H1 (cell line): ENCODE data around the gene BGN.

Experiments used
- BCL11A ChIP-seq, 2 experiments: IDR thresholded peaks; one replicate each; pipeline ENCODE4 v1.6.1; 2011; ENCODE audit warnings: low read depth in 2 of 2, low read length in 2 of 2, mild to moderate bottlenecking in 2 of 2
- BRCA1 ChIP-seq: IDR thresholded peaks from 2 replicates; pipeline ENCODE4 v1.6.1; 2012; ENCODE audit warnings: low read depth, low read length, improper control_type of control experiment
- CTCF ChIP-seq, 3 experiments: IDR thresholded peaks; 1 replicate in 2 of 3; 2 replicates in 1 of 3; pipeline versions ENCODE4 v1.5.1 to v1.6.1; 2011; ENCODE audit warnings: low read length in 3 of 3, mild to moderate bottlenecking in 3 of 3, inconsistent platforms in 2 of 3, low read depth in 1 of 3, moderate library complexity in 1 of 3; ENCODE audit not compliant: insufficient read depth in 1 of 3; ENCODE audit errors: control extremely low read depth in 1 of 3
- EZH2 ChIP-seq: fragments of 200-600 bp; sonication (generic); IDR thresholded peaks from 2 replicates; pipeline ENCODE4 v1.7.1; 2012; ENCODE audit warnings: low read depth, mild to moderate bottlenecking, moderate library complexity, low read length, inconsistent platforms; ENCODE audit not compliant: severe bottlenecking
- MAFK ChIP-seq: IDR thresholded peaks from 2 replicates; pipeline ENCODE4 v1.6.1; 2012; ENCODE audit warnings: low read depth, mild to moderate bottlenecking, improper control_type of control experiment, low read length
- POLR2AphosphoS5 ChIP-seq: IDR thresholded peaks from 2 replicates; pipeline ENCODE4 v1.6.1; 2011; ENCODE audit warnings: low read depth, low read length
- RNF2 ChIP-seq: fragments of 200-900, 300-1000 bp; sonication (generic); IDR thresholded peaks from 2 replicates; pipeline ENCODE4 v1.7.1; 2016; ENCODE audit warnings: borderline replicate concordance, low read depth, mild to moderate bottlenecking, antibody characterized with exemption, low read length; ENCODE audit not compliant: poor library complexity, severe bottlenecking; ENCODE audit errors: missing control alignments
- TF ChIP-seq, protein P1 (sequence below): IDR thresholded peaks from 2 replicates; pipeline ENCODE4 v1.6.1; 2012; ENCODE audit warnings: low read length, inconsistent platforms

GRCh38 chrX:153475751-153476281 is 19.0 kb upstream of the BGN start:
- no peak for TF ChIP-seq CTCF (IDR thresholded peaks at IDR 0.05; ENCODE audit: control extremely low read depth in 1 of 3, insufficient read depth in 1 of 3, low read depth in 1 of 3, low read length in 3 of 3)
- TF ChIP-seq BRCA1, result no peak
- TF ChIP-seq, protein P1, sequence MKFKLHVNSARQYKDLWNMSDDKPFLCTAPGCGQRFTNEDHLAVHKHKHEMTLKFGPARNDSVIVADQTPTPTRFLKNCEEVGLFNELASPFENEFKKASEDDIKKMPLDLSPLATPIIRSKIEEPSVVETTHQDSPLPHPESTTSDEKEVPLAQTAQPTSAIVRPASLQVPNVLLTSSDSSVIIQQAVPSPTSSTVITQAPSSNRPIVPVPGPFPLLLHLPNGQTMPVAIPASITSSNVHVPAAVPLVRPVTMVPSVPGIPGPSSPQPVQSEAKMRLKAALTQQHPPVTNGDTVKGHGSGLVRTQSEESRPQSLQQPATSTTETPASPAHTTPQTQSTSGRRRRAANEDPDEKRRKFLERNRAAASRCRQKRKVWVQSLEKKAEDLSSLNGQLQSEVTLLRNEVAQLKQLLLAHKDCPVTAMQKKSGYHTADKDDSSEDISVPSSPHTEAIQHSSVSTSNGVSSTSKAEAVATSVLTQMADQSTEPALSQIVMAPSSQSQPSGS, result no peak
- no peak for TF ChIP-seq EZH2
- no peak for TF ChIP-seq RNF2
- no peak for TF ChIP-seq BCL11A (IDR thresholded peaks at IDR 0.05; ENCODE audit: low read depth in 2 of 2, low read length in 2 of 2)
- no peak for TF ChIP-seq MAFK
- no peak for TF ChIP-seq POLR2AphosphoS5
